Measurements from ENCODE around the gene KCND3. TPM values are rescaled to one million over a fixed set of nuclear protein-coding genes. Genes with fewer than 3 reads are reported as not detected.

KCND3 gene
- total RNA-seq, 4 donors from 2014 or later, result 1.4 to 3.5 (median 3.0) TPM

- H3K4me3 ChIP-seq, result no peak overlapping the region
- no peaks in the 10 kb centered on the region for H3K4me1 ChIP-seq
- no peaks in the 10 kb centered on the region for H3K9me3 ChIP-seq
- intact Hi-C loops (cut with DNase I; ENCODE audit: low total_unique reads), result no loop called here
- no peaks in the 10 kb centered on the region for H3K27me3 ChIP-seq
- TF ChIP-seq POLR2A (IDR thresholded peaks at IDR 0.05) (no peak), EP300 (IDR thresholded peaks at IDR 0.05; ENCODE audit: low read depth) (no peak), POLR2AphosphoS5 (IDR thresholded peaks at IDR 0.05) (no peak)
- TF ChIP-seq, protein P1, sequence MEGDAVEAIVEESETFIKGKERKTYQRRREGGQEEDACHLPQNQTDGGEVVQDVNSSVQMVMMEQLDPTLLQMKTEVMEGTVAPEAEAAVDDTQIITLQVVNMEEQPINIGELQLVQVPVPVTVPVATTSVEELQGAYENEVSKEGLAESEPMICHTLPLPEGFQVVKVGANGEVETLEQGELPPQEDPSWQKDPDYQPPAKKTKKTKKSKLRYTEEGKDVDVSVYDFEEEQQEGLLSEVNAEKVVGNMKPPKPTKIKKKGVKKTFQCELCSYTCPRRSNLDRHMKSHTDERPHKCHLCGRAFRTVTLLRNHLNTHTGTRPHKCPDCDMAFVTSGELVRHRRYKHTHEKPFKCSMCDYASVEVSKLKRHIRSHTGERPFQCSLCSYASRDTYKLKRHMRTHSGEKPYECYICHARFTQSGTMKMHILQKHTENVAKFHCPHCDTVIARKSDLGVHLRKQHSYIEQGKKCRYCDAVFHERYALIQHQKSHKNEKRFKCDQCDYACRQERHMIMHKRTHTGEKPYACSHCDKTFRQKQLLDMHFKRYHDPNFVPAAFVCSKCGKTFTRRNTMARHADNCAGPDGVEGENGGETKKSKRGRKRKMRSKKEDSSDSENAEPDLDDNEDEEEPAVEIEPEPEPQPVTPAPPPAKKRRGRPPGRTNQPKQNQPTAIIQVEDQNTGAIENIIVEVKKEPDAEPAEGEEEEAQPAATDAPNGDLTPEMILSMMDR (IDR thresholded peaks at IDR 0.05), result no peak
- in situ Hi-C loops (cut with MboI; ENCODE audit: low pct_ligation_motif_present in 1 of 4, low pct_unique_long_range_greater_than_20kb in 1 of 4, low sequenced_read_pairs in 3 of 4), result no loop called here
- no peak for DNase-seq
- no peaks in the 10 kb centered on the region for H3K36me3 ChIP-seq
- H3K27ac ChIP-seq, result no peak overlapping the region
- WGBS, 2 donors (ENCODE audit: low coverage in 1 of 2), result 82 to 86% methylated on average over 3 of the region's 3 CpGs
These were observed 164.3 kb downstream of the KCND3 start for GRCh38 chr1:111825217-111825616.

GRCh38 chr1:111822138-111822537 is 167.3 kb downstream of the KCND3 start:
- TF ChIP-seq POLR2AphosphoS5 (IDR thresholded peaks at IDR 0.05) (no peak), EP300 (IDR thresholded peaks at IDR 0.05; ENCODE audit: low read depth) (no peak), POLR2A (IDR thresholded peaks at IDR 0.05) (no peak)
- TF ChIP-seq, protein P1 (IDR thresholded peaks at IDR 0.05), result no peak

DNA sequence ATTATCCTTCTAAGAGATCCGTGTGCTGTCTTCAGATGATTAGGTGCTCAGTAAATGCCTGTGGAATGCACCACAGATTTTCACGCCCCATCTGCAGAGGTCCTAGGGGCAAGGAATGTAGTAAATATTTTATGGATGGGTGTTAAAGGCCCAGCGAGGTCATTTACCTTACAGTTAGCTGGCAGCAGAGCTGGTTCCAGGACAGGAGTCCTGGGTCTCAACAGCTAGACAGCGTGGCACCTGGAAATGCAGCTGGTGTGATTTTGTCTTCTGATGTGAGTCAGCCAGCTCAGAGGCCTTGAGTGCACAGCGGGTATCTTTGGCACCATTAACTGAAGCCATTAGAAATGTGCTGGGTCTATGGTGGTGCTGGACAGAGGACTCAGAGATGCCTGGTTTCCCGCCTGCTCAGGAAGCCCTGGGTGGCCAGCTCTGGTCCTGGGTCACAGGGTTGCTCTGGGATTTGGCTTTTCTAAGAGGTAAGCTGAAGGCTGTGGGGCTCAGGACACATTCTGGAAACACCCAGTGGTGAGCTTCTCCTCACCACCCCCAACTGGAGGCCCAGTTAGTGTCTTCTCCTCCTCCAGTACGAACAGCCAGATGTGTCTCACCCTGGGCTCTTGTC is 168.2 kb downstream of the KCND3 start:
- Histone ChIP-seq H3K27me3 (no peaks in the 10 kb centered on the region), H3K27ac (no peak overlapping the region), H3K4me1 (no peaks in the 10 kb centered on the region), H3K4me3 (no peak overlapping the region), H3K36me3 (no peaks in the 10 kb centered on the region), H3K9me3 (no peaks in the 10 kb centered on the region)
- TF ChIP-seq POLR2AphosphoS5 (IDR thresholded peaks at IDR 0.05) (no peak), POLR2A (IDR thresholded peaks at IDR 0.05) (no peak), EP300 (IDR thresholded peaks at IDR 0.05; ENCODE audit: low read depth) (no peak)
- TF ChIP-seq, protein P1 (IDR thresholded peaks at IDR 0.05), result no peak
- intact Hi-C loops (cut with DNase I; ENCODE audit: low total_unique reads) (no loop called here), in situ Hi-C loops (cut with MboI; ENCODE audit: low pct_ligation_motif_present in 1 of 4, low pct_unique_long_range_greater_than_20kb in 1 of 4, low sequenced_read_pairs in 3 of 4) (no loop called here)
- 74 to 100% methylated on average over 1 to 7 of the region's 7 CpGs for WGBS, 2 donors (ENCODE audit: low coverage in 1 of 2)
- no peak for DNase-seq

More at GRCh38 chr1:111822138-111822537, 167.3 kb downstream of the KCND3 start:
- Histone ChIP-seq H3K4me3 (no peak overlapping the region), H3K27me3 (no peaks in the 10 kb centered on the region), H3K36me3 (no peaks in the 10 kb centered on the region), H3K27ac (no peak overlapping the region), H3K9me3 (no peaks in the 10 kb centered on the region), H3K4me1 (no peaks in the 10 kb centered on the region)
- no peak for DNase-seq
- intact Hi-C loops (cut with DNase I; ENCODE audit: low total_unique reads), result no loop called here
- in situ Hi-C loops (cut with MboI; ENCODE audit: low pct_ligation_motif_present in 1 of 4, low pct_unique_long_range_greater_than_20kb in 1 of 4, low sequenced_read_pairs in 3 of 4), result no loop called here
- WGBS, 2 donors (ENCODE audit: low coverage in 1 of 2), result 88 to 97% methylated on average over 6 of the region's 6 CpGs

GRCh38 chr1:111819566-111820263 is 169.8 kb downstream of the KCND3 start:
- no peak overlapping the region for H3K4me3 ChIP-seq
- DNase-seq, result no peak
- 0 to 79% methylated on average over 1 to 9 of the region's 9 CpGs for WGBS, 2 donors (ENCODE audit: low coverage in 1 of 2)
- no peaks in the 10 kb centered on the region for H3K4me1 ChIP-seq
- no peaks in the 10 kb centered on the region for H3K27me3 ChIP-seq
- H3K9me3 ChIP-seq, result no peaks in the 10 kb centered on the region
- H3K36me3 ChIP-seq, result no peaks in the 10 kb centered on the region
- TF ChIP-seq, protein P1 (IDR thresholded peaks at IDR 0.05), result no peak
- TF ChIP-seq EP300 (IDR thresholded peaks at IDR 0.05; ENCODE audit: low read depth) (no peak), POLR2AphosphoS5 (IDR thresholded peaks at IDR 0.05) (no peak), POLR2A (IDR thresholded peaks at IDR 0.05) (no peak)
- in situ Hi-C loops (cut with MboI; ENCODE audit: low pct_ligation_motif_present in 1 of 4, low pct_unique_long_range_greater_than_20kb in 1 of 4, low sequenced_read_pairs in 3 of 4), result no loop called here
- no peak overlapping the region for H3K27ac ChIP-seq
- intact Hi-C loops (cut with DNase I; ENCODE audit: low total_unique reads), result no loop called here
